ENCODE data around the gene SEC61A2.

The SEC61A2 gene

DNA sequence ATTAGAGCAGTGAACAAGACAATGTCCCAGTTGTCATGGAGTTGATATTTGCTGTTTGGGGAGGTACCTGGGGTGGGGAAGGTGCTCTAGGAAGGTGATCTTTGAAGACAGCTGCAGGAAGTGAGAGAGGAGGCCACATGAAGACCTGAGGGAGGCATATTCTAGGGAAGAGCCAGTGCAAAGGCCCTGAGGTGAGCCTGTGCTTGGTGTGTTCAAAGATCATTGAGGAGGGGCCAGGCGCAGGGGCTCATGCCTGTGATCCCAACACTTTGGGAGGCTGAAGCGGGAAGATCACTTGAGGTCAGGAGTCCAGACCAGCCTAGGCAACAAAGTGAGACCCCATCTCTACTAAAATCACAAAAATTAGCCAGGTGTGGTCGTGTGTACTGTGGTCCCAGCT, 15.1 kb downstream of the SEC61A2 start:
- DNase-seq (ENCODE audit: low read depth in 1 of 2, low spot score in 1 of 2), result no peak
- Histone ChIP-seq H3K4me3 (replicated peaks; ENCODE audit: insufficient read depth, low read length) (no peak overlapping the region), H3K27ac (replicated peaks) (no peak overlapping the region), H3K27me3 (ENCODE audit: insufficient read depth, poor library complexity, severe bottlenecking) (no peaks in the 10 kb centered on the region)
- TF ChIP-seq GABPA (IDR thresholded peaks at IDR 0.05; ENCODE audit: low read depth), result no peak
- TF ChIP-seq, protein P1, sequence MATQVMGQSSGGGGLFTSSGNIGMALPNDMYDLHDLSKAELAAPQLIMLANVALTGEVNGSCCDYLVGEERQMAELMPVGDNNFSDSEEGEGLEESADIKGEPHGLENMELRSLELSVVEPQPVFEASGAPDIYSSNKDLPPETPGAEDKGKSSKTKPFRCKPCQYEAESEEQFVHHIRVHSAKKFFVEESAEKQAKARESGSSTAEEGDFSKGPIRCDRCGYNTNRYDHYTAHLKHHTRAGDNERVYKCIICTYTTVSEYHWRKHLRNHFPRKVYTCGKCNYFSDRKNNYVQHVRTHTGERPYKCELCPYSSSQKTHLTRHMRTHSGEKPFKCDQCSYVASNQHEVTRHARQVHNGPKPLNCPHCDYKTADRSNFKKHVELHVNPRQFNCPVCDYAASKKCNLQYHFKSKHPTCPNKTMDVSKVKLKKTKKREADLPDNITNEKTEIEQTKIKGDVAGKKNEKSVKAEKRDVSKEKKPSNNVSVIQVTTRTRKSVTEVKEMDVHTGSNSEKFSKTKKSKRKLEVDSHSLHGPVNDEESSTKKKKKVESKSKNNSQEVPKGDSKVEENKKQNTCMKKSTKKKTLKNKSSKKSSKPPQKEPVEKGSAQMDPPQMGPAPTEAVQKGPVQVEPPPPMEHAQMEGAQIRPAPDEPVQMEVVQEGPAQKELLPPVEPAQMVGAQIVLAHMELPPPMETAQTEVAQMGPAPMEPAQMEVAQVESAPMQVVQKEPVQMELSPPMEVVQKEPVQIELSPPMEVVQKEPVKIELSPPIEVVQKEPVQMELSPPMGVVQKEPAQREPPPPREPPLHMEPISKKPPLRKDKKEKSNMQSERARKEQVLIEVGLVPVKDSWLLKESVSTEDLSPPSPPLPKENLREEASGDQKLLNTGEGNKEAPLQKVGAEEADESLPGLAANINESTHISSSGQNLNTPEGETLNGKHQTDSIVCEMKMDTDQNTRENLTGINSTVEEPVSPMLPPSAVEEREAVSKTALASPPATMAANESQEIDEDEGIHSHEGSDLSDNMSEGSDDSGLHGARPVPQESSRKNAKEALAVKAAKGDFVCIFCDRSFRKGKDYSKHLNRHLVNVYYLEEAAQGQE (IDR thresholded peaks at IDR 0.05; ENCODE audit: insufficient replicate concordance, low read depth), result no peak
- TF ChIP-seq POLR2AphosphoS5 (IDR thresholded peaks at IDR 0.05; ENCODE audit: low read depth), result no peak
- TF ChIP-seq SPI1 (IDR thresholded peaks at IDR 0.05; ENCODE audit: borderline replicate concordance, low read depth), result no peak
- TF ChIP-seq, protein P2, sequence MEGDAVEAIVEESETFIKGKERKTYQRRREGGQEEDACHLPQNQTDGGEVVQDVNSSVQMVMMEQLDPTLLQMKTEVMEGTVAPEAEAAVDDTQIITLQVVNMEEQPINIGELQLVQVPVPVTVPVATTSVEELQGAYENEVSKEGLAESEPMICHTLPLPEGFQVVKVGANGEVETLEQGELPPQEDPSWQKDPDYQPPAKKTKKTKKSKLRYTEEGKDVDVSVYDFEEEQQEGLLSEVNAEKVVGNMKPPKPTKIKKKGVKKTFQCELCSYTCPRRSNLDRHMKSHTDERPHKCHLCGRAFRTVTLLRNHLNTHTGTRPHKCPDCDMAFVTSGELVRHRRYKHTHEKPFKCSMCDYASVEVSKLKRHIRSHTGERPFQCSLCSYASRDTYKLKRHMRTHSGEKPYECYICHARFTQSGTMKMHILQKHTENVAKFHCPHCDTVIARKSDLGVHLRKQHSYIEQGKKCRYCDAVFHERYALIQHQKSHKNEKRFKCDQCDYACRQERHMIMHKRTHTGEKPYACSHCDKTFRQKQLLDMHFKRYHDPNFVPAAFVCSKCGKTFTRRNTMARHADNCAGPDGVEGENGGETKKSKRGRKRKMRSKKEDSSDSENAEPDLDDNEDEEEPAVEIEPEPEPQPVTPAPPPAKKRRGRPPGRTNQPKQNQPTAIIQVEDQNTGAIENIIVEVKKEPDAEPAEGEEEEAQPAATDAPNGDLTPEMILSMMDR (IDR thresholded peaks at IDR 0.05; ENCODE audit: insufficient read depth, low read length), result no peak

DNA sequence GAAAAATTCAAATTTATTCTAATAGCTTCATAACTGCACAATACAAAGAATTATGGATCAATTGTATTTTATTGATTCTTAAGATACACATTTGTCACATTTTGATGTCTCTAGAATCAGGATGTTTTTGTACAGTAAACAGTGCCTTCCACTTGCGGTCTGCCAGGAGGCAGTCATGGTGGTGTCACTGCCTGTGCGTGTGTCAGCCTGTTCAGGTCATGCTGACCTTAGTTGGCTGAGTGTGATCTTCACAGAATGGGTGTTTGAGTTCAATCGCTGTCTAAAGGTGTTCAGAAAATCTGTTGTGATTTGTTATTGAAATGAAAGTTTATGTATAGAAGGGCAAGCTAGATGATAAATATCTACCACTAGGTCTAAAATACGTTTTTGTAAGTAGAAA, 20.7 kb downstream of the SEC61A2 start:
- no peak for DNase-seq (ENCODE audit: low read depth in 1 of 2, low spot score in 1 of 2)
- no peak overlapping the region for H3K4me3 ChIP-seq (replicated peaks; ENCODE audit: insufficient read depth, low read length)

DNA sequence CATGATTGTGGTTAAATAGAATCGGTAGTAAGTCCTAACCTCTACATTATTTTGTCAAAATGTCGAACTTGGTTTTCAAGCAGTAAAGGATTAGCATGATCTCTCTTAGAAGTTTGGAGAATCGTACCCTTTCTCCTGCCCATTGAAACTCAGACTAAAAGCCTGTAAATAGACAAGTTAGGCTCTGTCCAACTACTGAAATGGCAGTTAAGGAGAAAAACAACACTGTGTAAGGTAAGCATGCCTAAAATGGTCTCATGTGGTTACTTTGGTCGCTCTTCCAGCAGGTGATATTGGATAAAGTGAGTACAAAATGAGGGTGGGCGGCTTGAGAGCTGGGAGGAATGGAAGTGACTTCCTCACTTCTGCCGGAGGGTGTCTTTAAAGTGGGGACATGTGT, 25.0 kb downstream of the SEC61A2 start:
- no peaks in the 10 kb centered on the region for H3K27me3 ChIP-seq (ENCODE audit: insufficient read depth, poor library complexity, severe bottlenecking)
- TF ChIP-seq, protein P1 (IDR thresholded peaks at IDR 0.05; ENCODE audit: insufficient replicate concordance, low read depth), result no peak
- TF ChIP-seq, protein P2 (IDR thresholded peaks at IDR 0.05; ENCODE audit: insufficient read depth, low read length), result no peak
- TF ChIP-seq GABPA (IDR thresholded peaks at IDR 0.05; ENCODE audit: low read depth) (no peak), POLR2AphosphoS5 (IDR thresholded peaks at IDR 0.05; ENCODE audit: low read depth) (no peak), SPI1 (IDR thresholded peaks at IDR 0.05; ENCODE audit: borderline replicate concordance, low read depth) (no peak)
- no peak overlapping the region for H3K27ac ChIP-seq (replicated peaks)
- no peak overlapping the region for H3K4me3 ChIP-seq (replicated peaks; ENCODE audit: insufficient read depth, low read length)
- DNase-seq (ENCODE audit: low read depth in 1 of 2, low spot score in 1 of 2), result no peak

More for the DNA sequence above, 20.7 kb downstream of the SEC61A2 start:
- Histone ChIP-seq H3K27ac (replicated peaks) (no peak overlapping the region), H3K27me3 (ENCODE audit: insufficient read depth, poor library complexity, severe bottlenecking) (no peaks in the 10 kb centered on the region)
- TF ChIP-seq, protein P2 (IDR thresholded peaks at IDR 0.05; ENCODE audit: insufficient read depth, low read length), result no peak
- TF ChIP-seq POLR2AphosphoS5 (IDR thresholded peaks at IDR 0.05; ENCODE audit: low read depth), result no peak
- TF ChIP-seq, protein P1 (IDR thresholded peaks at IDR 0.05; ENCODE audit: insufficient replicate concordance, low read depth), result no peak
- no peak for TF ChIP-seq SPI1 (IDR thresholded peaks at IDR 0.05; ENCODE audit: borderline replicate concordance, low read depth)
- no peak for TF ChIP-seq GABPA (IDR thresholded peaks at IDR 0.05; ENCODE audit: low read depth)
